GM12874 (cell line): ENCODE data around the gene FBLL1.

ENCODE experiments used
- TF ChIP-seq, protein P1 (sequence below): IDR thresholded peaks from 2 replicates; pipeline ENCODE4 v1.5.1; 2011; ENCODE audit warnings: low read depth, mild to moderate bottlenecking, control low read depth, low read length, moderate library complexity; ENCODE audit not compliant: insufficient read depth

FBLL1 gene

GRCh38 chr5:168578538-168579487, 49.7 kb downstream of the FBLL1 start, which contains the start of gene PANK3:
Gene PANK3, minus strand, starts transcription at chr5:168579368. Its CDS starts 85 bp downstream, at chr5:168579283.
- TF ChIP-seq, protein P1, sequence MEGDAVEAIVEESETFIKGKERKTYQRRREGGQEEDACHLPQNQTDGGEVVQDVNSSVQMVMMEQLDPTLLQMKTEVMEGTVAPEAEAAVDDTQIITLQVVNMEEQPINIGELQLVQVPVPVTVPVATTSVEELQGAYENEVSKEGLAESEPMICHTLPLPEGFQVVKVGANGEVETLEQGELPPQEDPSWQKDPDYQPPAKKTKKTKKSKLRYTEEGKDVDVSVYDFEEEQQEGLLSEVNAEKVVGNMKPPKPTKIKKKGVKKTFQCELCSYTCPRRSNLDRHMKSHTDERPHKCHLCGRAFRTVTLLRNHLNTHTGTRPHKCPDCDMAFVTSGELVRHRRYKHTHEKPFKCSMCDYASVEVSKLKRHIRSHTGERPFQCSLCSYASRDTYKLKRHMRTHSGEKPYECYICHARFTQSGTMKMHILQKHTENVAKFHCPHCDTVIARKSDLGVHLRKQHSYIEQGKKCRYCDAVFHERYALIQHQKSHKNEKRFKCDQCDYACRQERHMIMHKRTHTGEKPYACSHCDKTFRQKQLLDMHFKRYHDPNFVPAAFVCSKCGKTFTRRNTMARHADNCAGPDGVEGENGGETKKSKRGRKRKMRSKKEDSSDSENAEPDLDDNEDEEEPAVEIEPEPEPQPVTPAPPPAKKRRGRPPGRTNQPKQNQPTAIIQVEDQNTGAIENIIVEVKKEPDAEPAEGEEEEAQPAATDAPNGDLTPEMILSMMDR, result no peak

DNA sequence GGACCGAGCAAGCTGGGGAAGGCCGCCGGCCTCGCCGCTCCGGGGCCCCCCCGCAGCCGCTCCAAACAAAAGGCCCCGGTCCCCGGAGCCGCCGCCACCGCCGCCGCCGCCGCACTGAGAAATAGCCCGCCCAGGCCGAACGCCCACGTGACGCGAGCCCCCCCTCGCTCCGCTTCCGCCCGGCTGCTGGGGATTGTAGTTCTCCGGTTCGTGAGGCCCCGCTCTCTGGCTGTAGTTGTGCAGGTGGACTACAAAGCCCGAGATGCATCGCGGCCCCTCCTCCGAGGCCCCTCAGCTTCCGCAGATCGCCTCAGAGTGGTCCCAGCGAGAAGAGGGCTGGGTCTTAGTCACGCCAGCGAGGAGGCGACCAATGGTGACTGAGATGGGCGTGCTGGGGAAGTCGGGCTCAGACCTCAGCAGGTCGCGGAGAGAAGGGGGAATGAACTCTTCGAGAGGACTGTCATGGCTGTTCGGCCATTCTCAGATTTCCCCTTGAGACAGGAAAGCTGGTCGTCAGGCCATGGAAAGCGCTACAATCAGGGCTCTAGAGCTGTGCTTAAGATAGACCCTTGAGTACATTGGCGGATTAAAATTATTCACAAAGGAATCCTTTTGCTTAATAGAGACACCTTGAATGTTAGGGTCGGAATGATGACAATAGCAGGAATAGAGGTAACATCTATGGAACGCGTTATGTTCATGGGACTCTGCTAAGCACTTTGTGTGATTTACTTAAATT, 50.6 kb downstream of the FBLL1 start:
- TF ChIP-seq, protein P1, result no peak

GRCh38 chr5:168580227-168580508, 51.1 kb downstream of the FBLL1 start:
- TF ChIP-seq, protein P1, result no peak
